Trophoblast cell (in vitro differentiated cells and primary cell): Measurements from ENCODE around the gene UTRN. TPM values are rescaled to one million over a fixed set of nuclear protein-coding genes. Genes with fewer than 3 reads are reported as not detected.
A peak's percentile ranks its signal among the peaks of the same experiment; 100 is the strongest.

Experiments used
- DNase-seq, 2 donors: peaks; one replicate each; pipeline ENCODE4 v3.0.0-alpha.2; 2016
- H2AFZ ChIP-seq: 2 replicates; pipeline ENCODE4 v1.6.1; 2013; ENCODE audit warnings: low read length, moderate library complexity, mild to moderate bottlenecking; ENCODE audit not compliant: insufficient read depth, poor library complexity
- H2AK5ac ChIP-seq: 2 replicates; pipeline ENCODE4 v1.6.1; 2013; ENCODE audit warnings: mild to moderate bottlenecking, low read length
- H2BK120ac ChIP-seq: 2 replicates; pipeline ENCODE4 v1.6.1; 2013; ENCODE audit warnings: low read length, mild to moderate bottlenecking, moderate library complexity; ENCODE audit not compliant: insufficient read depth, poor library complexity
- H2BK12ac ChIP-seq: 2 replicates; pipeline ENCODE4 v1.6.1; 2013; ENCODE audit warnings: mild to moderate bottlenecking, low read length, moderate library complexity
- H2BK5ac ChIP-seq: 2 replicates; pipeline ENCODE4 v1.6.1; 2013; ENCODE audit warnings: low read length, low read depth, moderate library complexity, mild to moderate bottlenecking; ENCODE audit not compliant: poor library complexity
- H3K14ac ChIP-seq: 2 replicates; pipeline ENCODE4 v1.6.1; 2013; ENCODE audit warnings: mild to moderate bottlenecking, low read length
- H3K18ac ChIP-seq: 2 replicates; pipeline ENCODE4 v1.6.1; 2013; ENCODE audit warnings: mild to moderate bottlenecking, low read length
- H3K23ac ChIP-seq: 2 replicates; pipeline ENCODE4 v1.6.1; 2013; ENCODE audit warnings: low read length
- H3K27ac ChIP-seq: 2 replicates; pipeline ENCODE4 v1.5.1; 2013; ENCODE audit warnings: low read depth, mild to moderate bottlenecking, inconsistent platforms, low read length, moderate library complexity
- H3K27me3 ChIP-seq: 2 replicates; pipeline ENCODE4 v1.6.1; 2013; ENCODE audit warnings: inconsistent platforms, mild to moderate bottlenecking, low read length, moderate library complexity; ENCODE audit not compliant: insufficient read depth
- H3K36me3 ChIP-seq, 2 experiments: 1 replicate in 1 of 2; 2 replicates in 1 of 2; pipeline ENCODE4 v1.6.1; 2013; ENCODE audit warnings: low read length in 2 of 2, mild to moderate bottlenecking in 2 of 2, moderate library complexity in 1 of 2; ENCODE audit not compliant: insufficient read depth in 2 of 2, control insufficient read depth in 1 of 2
- H3K4ac ChIP-seq: 2 replicates; pipeline ENCODE4 v1.6.1; 2013; ENCODE audit warnings: low read depth, mild to moderate bottlenecking, low read length, moderate library complexity
- H3K4me1 ChIP-seq, 2 experiments: 1 replicate in 1 of 2; 2 replicates in 1 of 2; pipeline ENCODE4 v1.6.1; 2013; ENCODE audit warnings: low read length in 2 of 2, mild to moderate bottlenecking in 2 of 2, moderate library complexity in 1 of 2; ENCODE audit not compliant: insufficient read depth in 2 of 2, control insufficient read depth in 1 of 2
- H3K4me2 ChIP-seq: 2 replicates; pipeline ENCODE4 v1.6.1; 2013; ENCODE audit warnings: inconsistent platforms, mild to moderate bottlenecking, low read length, moderate library complexity
- H3K4me3 ChIP-seq: 2 replicates; pipeline ENCODE4 v1.5.1; 2013; ENCODE audit warnings: mild to moderate bottlenecking, low read depth, low read length, inconsistent platforms
- H3K79me1 ChIP-seq: one replicate; pipeline ENCODE4 v1.6.1; 2013; ENCODE audit warnings: low read length
- H3K79me2 ChIP-seq: 2 replicates; pipeline ENCODE4 v1.6.1; 2013; ENCODE audit warnings: low read length, mild to moderate bottlenecking; ENCODE audit not compliant: control insufficient read depth, insufficient read depth, poor library complexity
- H3K9ac ChIP-seq: 2 replicates; pipeline ENCODE4 v1.6.1; 2013; ENCODE audit warnings: mild to moderate bottlenecking, low read length
- H3K9me3 ChIP-seq: 2 replicates; pipeline ENCODE4 v1.6.1; 2013; ENCODE audit warnings: low read depth, mild to moderate bottlenecking, control low read depth, inconsistent platforms, low read length; ENCODE audit not compliant: insufficient read depth
- H4K12ac ChIP-seq: 2 replicates; pipeline ENCODE4 v1.6.1; 2013; ENCODE audit warnings: low read depth, mild to moderate bottlenecking, low read length, moderate library complexity
- H4K8ac ChIP-seq: 2 replicates; pipeline ENCODE4 v1.6.1; 2013; ENCODE audit warnings: low read depth, mild to moderate bottlenecking, low read length, moderate library complexity
- H4K91ac ChIP-seq: one replicate; pipeline ENCODE4 v1.6.1; 2013; ENCODE audit warnings: low read depth, mild to moderate bottlenecking, low read length, moderate library complexity
- WGBS: extraction: QIAGEN DNeasy Blood & Tissue Kit; methylation state at CpG from one replicate; pipeline ENCODE4 v1.1.7; 2013; ENCODE audit warnings: missing lambda C conversion rate; ENCODE audit not compliant: insufficient read length, insufficient coverage; ENCODE audit errors: extremely low coverage; 5-methylcytosine and 5-hydroxymethylcytosine counted together
- polyA plus RNA-seq: library from polyadenylated mRNA; stranded (reverse); fragments of 200-250 nt; gene quantifications from 2 replicates; pipeline ENCODE4 v1.2.3, GENCODE V29; 2013

Gene UTRN
- polyA plus RNA-seq, result 23.2 and 24.1 TPM in 2 replicates

GRCh38 chr6:144284783-144285547 is at the start of gene UTRN:
TSS of gene UTRN (plus strand) at chr6:144285335. CDS start at chr6:144291829, 6,494 bp downstream.
- H4K12ac ChIP-seq, result peak within 1 kb of the TSS; percentile 91
- peak; percentile 63 to 74 for DNase-seq
- peak within 1 kb of the TSS; percentile 99 for H3K27ac ChIP-seq
- H3K4me2 ChIP-seq, result peak within 1 kb of the TSS; percentile 73
- no peak within 1 kb of the TSS for H3K23ac ChIP-seq
- H3K4me1 ChIP-seq, result no peaks in the 10 kb centered on the region
- H2AFZ ChIP-seq, result peak within 1 kb of the TSS; percentile 85
- H3K4ac ChIP-seq, result peak within 1 kb of the TSS; percentile 75
- peak within 1 kb of the TSS; percentile 93 for H4K91ac ChIP-seq
- peak within 1 kb of the TSS; percentile 68 for H2BK12ac ChIP-seq
- peak within 1 kb of the TSS; percentile 95 for H3K14ac ChIP-seq
- H3K79me2 ChIP-seq, result peaks cover 14% of the 10 kb centered on the region
- no peaks in the 10 kb centered on the region for H3K9me3 ChIP-seq
- H2AK5ac ChIP-seq, result no peak within 1 kb of the TSS
- H3K9ac ChIP-seq, result peak within 1 kb of the TSS; percentile 81
- no peaks in the 10 kb centered on the region for H3K27me3 ChIP-seq
- peak within 1 kb of the TSS; percentile 94 for H4K8ac ChIP-seq
- no peaks in the 10 kb centered on the region for H3K36me3 ChIP-seq
- H3K4me3 ChIP-seq, result peak within 1 kb of the TSS; percentile 88
- H2BK5ac ChIP-seq, result peak within 1 kb of the TSS; percentile 97
- peaks cover 16% of the 10 kb centered on the region for H3K79me1 ChIP-seq
- peak within 1 kb of the TSS; percentile 87 for H3K18ac ChIP-seq
- H2BK120ac ChIP-seq, result peak within 1 kb of the TSS; percentile 90
- WGBS, result no CpG with 5 or more reads among the region's 84 CpGs

DNA sequence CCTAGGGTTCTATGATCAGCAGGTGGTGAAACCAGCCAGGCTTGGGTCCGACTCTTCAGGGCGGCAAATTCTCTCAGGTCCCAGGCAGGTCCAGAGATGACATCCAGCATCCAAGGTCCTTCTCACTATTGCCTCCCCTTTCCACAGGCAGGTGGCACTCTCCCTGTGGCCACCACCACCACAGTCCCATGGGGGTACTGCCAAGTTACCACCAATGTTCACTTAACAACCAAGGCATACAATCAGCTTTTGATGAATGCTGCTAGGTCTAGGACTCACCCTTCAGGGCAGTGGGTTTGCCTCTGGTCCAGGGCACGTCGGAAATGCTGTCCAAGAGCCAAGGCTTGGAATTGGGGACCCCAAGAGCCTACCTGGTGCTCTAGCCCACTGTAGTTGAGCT is 40.4 kb upstream of the UTRN start:
- no peak for DNase-seq
- no peaks in the 10 kb centered on the region for H3K4me1 ChIP-seq
- H3K9me3 ChIP-seq, result peaks cover 2% of the 10 kb centered on the region
- no peak overlapping the region for H3K18ac ChIP-seq
- H4K8ac ChIP-seq, result no peak overlapping the region
- no peak overlapping the region for H2BK5ac ChIP-seq
- H3K9ac ChIP-seq, result no peak overlapping the region
- H3K79me2 ChIP-seq, result no peaks in the 10 kb centered on the region
- no peak overlapping the region for H2BK120ac ChIP-seq
- no peak overlapping the region for H3K4ac ChIP-seq
- WGBS, result no CpG with 5 or more reads among the region's 4 CpGs
- no peak overlapping the region for H3K14ac ChIP-seq
- no peaks in the 10 kb centered on the region for H3K36me3 ChIP-seq
- H4K91ac ChIP-seq, result no peak overlapping the region
- no peak overlapping the region for H3K27ac ChIP-seq
- no peak overlapping the region for H2BK12ac ChIP-seq
- no peaks in the 10 kb centered on the region for H3K27me3 ChIP-seq
- no peak overlapping the region for H3K23ac ChIP-seq
- no peak overlapping the region for H2AFZ ChIP-seq
- no peak overlapping the region for H3K4me2 ChIP-seq
- H3K4me3 ChIP-seq, result no peak overlapping the region
- no peak overlapping the region for H4K12ac ChIP-seq
- no peak overlapping the region for H2AK5ac ChIP-seq
- no peaks in the 10 kb centered on the region for H3K79me1 ChIP-seq

DNA sequence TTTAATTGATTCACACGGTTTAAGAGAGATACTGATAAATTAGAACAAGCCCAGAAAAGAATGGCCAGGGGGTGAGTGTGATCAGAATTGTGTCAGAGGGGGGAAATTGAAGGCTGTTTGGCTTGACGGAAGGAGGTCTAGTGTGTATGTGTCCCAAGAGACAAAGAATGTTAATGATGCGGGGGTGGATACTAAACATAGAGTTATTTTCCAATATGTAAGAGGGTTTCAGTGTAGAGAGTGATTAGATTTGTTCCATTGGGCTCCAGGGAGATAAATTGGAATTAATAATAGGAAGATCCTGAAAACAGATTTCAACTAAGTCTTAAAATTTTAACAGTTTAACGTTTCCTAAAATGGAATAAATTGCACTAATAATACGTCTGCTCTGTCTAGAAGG is 38.1 kb upstream of the UTRN start:
- WGBS, result no CpG with 5 or more reads among the region's 5 CpGs
- H3K27me3 ChIP-seq, result no peaks in the 10 kb centered on the region
- peaks cover 2% of the 10 kb centered on the region for H3K9me3 ChIP-seq
- H3K4me2 ChIP-seq, result no peak overlapping the region
- H3K36me3 ChIP-seq, result no peaks in the 10 kb centered on the region
- H2BK5ac ChIP-seq, result no peak overlapping the region
- H2AFZ ChIP-seq, result no peak overlapping the region
- H3K4ac ChIP-seq, result no peak overlapping the region
- H3K9ac ChIP-seq, result no peak overlapping the region
- no peak overlapping the region for H2BK12ac ChIP-seq
- no peak overlapping the region for H3K4me3 ChIP-seq
- H2AK5ac ChIP-seq, result no peak overlapping the region
- H4K8ac ChIP-seq, result no peak overlapping the region
- H3K27ac ChIP-seq, result no peak overlapping the region
- H3K4me1 ChIP-seq, result no peaks in the 10 kb centered on the region
- no peak overlapping the region for H2BK120ac ChIP-seq
- no peaks in the 10 kb centered on the region for H3K79me1 ChIP-seq
- H3K23ac ChIP-seq, result no peak overlapping the region
- H3K14ac ChIP-seq, result no peak overlapping the region
- no peak overlapping the region for H4K12ac ChIP-seq
- H3K18ac ChIP-seq, result no peak overlapping the region
- H4K91ac ChIP-seq, result no peak overlapping the region
- no peak for DNase-seq
- H3K79me2 ChIP-seq, result no peaks in the 10 kb centered on the region

DNA sequence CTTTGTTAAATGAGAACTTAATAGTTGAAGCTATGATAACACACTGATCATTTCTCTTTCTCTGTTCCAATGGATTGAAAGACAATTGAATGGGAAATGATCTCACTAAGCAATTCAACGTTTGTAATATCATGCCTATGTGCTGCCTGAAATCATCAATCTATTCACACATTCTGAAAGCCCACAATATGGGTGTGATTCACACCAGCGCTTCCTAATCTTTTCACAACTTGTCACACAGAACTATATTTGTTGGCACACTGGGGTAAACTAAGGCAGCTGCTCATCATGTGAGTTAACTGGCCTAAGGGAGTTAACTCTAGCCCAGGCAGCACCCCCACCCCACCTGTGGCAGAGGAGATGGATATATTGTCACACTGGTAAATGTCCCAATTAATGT is 37.1 kb upstream of the UTRN start:
- no peaks in the 10 kb centered on the region for H3K27me3 ChIP-seq
- H3K36me3 ChIP-seq, result no peaks in the 10 kb centered on the region
- DNase-seq, result peak in 1 of 2 donors; percentile 9
- H4K12ac ChIP-seq, result no peak overlapping the region
- no peak overlapping the region for H2BK5ac ChIP-seq
- WGBS, result no CpG with 5 or more reads among the region's 2 CpGs
- no peak overlapping the region for H3K4me2 ChIP-seq
- no peak overlapping the region for H3K27ac ChIP-seq
- H3K4me1 ChIP-seq, result no peaks in the 10 kb centered on the region
- H4K91ac ChIP-seq, result no peak overlapping the region
- H3K79me2 ChIP-seq, result no peaks in the 10 kb centered on the region
- no peak overlapping the region for H4K8ac ChIP-seq
- H2AFZ ChIP-seq, result no peak overlapping the region
- no peak overlapping the region for H3K18ac ChIP-seq
- no peak overlapping the region for H2BK12ac ChIP-seq
- H3K4me3 ChIP-seq, result no peak overlapping the region
- H3K79me1 ChIP-seq, result no peaks in the 10 kb centered on the region
- no peak overlapping the region for H3K4ac ChIP-seq
- H3K14ac ChIP-seq, result no peak overlapping the region
- H3K9me3 ChIP-seq, result peaks cover 2% of the 10 kb centered on the region
- H3K23ac ChIP-seq, result no peak overlapping the region
- H2BK120ac ChIP-seq, result no peak overlapping the region
- no peak overlapping the region for H2AK5ac ChIP-seq
- no peak overlapping the region for H3K9ac ChIP-seq
